ENCODE measurements around the gene ZNF236.

DNA sequence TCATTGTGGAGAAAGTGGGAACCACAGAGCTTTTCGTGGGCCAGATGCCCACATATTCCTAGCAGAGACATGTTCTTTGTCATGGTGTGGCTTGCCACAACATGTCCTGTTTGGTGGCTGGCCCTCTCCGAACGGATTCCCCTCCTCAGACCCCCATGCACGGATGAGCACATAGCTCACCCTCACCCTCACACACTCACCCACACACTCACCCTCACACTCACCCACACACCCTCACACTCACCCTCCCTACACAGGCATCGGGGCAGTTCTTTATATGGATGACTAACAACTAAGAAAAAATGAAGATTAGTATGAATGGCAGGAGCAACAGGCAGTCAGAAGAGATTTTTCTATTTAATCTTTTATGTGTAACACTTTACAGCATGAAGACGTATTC, 149.9 kb downstream of the ZNF236 start:
- TF ChIP-seq POLR2A (IDR thresholded peaks at IDR 0.05) = no peak
- no peak for TF ChIP-seq POLR2AphosphoS5 (IDR thresholded peaks at IDR 0.05)
- TF ChIP-seq EP300 (IDR thresholded peaks at IDR 0.05) = no peak
- TF ChIP-seq, protein P1, sequence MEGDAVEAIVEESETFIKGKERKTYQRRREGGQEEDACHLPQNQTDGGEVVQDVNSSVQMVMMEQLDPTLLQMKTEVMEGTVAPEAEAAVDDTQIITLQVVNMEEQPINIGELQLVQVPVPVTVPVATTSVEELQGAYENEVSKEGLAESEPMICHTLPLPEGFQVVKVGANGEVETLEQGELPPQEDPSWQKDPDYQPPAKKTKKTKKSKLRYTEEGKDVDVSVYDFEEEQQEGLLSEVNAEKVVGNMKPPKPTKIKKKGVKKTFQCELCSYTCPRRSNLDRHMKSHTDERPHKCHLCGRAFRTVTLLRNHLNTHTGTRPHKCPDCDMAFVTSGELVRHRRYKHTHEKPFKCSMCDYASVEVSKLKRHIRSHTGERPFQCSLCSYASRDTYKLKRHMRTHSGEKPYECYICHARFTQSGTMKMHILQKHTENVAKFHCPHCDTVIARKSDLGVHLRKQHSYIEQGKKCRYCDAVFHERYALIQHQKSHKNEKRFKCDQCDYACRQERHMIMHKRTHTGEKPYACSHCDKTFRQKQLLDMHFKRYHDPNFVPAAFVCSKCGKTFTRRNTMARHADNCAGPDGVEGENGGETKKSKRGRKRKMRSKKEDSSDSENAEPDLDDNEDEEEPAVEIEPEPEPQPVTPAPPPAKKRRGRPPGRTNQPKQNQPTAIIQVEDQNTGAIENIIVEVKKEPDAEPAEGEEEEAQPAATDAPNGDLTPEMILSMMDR (IDR thresholded peaks at IDR 0.05) = no peak
